HG03103 (cell line): ENCODE results near the gene PHPT1.
"Not testable (repeated sequence)": the region's sequence is repeated elsewhere in the genome, so short reads cannot be mapped to it uniquely, and the experiment has no call there.

Experiments
- ATAC-seq: cut with Tn5 transposase; IDR thresholded peaks from one replicate; pipeline ENCODE4 v1.9.1; 2021; ENCODE audit warnings: low read depth; ENCODE audit not compliant: unreplicated experiment

The PHPT1 gene

DNA sequence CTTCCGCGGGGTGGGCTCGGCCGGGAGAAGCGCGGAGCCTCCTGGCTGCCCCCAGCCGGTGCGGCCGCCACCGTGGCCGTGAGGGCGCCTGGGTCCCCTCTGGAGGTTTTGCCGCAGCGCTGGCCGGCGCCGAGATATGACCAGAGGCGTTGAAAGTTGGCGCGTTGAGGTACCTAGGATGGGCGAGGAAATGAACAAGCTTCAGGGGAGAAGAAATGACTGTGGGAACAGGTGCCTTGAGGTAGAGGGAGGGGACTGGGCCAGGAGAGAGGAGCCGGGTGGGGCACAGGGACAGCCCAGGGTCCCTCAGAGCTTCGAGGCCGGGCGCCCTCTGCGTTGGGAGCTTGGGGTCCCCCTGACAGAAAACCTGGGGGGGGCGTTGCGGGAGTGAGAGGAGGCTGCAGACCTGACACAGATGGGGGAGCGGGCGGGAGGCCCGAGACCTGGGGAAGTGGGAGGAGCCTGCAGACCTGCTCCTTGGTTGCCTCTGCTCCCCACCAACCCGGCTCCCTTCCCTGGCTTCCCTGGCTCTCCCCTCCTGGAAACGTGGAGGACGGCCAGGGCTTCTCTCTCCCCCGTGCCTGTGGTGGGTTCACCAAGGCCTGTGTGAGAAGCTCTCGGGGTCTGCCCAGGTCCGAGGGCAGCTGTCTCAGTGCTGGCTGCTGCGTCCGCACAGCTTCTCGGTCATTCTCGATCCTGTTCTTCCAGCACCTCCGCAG, 27.2 kb upstream of the PHPT1 start:
- no peak for ATAC-seq

DNA sequence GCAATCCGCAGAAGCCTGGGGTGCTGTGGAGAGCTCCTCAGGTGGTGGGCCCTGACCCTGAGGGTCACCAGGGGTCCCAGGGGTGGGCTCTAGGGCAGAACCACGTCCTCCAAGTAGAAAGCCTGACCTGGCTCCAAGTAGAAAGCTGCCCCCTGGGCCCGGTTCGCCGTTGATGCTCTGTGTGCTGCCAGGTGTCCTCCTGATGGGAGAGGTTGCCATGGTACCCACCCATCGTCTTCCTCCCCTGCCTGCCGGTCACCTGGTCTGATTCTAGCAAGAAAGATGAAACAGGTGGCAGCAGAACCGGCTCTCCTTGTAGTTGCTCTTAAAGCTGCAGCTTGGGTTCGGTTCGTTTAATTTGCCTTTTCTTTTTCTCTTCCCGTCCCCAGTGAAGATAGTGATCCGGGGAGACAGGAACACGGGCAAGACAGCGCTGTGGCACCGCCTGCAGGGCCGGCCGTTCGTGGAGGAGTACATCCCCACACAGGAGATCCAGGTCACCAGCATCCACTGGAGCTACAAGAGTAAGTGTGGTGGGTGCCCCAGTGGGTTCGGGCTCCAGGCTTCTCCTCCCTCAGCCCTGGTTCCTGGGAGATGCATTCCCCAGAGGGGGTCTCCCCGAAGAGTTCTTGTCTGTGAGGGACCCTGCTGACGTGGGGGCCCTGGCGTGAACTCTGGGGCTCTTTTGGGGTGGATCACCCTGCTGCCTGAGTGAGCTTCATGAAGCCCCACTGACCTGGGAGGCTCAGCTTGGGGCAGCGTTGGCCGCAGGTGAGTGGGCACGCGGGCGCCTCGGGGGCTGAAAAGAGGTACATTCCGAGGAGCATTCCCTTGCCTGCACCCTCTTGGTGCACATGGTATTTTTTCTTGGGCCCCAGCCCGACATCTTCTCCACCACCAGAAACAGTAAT, 25.8 kb upstream of the PHPT1 start:
- no peak for ATAC-seq

DNA sequence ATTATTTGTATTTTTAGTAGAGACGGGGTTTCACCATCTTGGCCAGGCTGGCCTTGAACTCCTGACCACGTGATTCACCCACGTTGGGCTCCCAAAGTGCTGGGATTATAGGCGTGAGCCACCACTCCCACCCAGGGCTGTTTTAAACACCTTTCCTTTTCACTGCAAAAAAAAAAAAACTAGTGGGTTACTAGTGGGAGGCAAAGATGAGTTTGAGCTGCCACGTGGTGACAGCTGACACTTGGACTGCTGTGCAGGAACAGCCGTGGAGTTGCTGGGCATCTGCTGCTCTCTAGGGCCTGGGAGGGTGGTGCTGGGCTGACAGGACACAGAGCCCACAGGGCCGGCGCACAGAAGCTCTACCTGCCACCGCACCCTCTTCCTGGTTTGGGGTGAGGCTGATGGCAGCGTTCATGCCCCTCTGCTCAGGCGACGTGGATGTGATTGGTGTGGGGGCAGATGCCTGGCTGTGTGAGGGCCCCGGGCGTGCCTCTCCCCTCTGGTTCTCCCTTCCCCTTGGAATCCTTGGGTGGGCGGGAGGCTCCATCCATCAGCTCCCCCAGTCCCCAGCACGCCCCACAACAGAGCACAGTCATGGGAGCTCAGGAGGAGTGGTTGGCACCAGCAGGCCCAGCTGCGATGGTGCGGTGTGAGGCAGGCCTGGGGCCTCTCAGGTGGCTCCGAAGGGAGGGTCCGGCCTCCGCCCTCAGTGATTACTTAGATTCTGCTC, 24.5 kb upstream of the PHPT1 start:
- ATAC-seq, result no peak

DNA sequence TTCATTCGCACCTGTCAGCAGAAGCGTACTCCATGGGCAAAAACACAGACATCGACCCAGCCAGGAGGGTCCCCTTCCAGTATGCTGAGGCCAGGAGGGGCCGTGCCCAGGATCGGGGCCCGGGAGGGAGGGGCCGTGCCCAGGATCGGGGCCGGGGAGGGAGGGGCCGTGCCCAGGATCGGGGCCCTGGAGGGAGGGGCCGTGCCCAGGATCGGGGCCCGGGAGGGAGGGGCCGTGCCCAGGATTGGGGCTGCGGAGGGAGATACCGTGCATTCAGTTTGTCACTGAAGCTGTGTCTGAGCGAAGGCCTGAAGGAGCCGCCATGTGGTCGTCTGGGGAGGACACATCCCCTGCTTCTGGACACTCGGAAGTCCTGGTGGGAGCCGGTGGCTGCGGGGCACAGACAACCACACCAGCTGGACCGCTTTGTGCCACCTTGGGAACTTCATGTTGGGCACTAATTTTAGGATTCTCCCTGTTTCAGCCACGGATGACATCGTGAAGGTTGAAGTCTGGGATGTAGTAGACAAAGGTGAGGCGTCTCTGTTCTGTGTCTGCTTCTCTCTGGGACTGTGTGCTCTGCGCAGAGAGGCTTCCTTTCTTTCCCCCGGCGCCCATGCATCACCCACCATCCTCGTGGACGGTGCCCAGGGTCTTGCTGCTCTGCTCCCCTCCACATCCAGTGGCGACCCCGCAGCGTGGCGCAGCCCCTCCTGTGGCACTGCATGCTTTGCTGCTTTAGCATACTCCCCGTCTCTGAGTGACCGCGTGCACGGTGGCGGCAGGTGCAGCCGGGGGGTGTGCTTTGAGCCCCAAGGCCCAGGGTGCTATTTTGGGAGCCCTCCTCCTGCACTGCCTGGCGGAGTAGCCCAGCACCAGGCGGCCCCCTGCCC, 23.7 kb upstream of the PHPT1 start:
- ATAC-seq, result no peak

DNA sequence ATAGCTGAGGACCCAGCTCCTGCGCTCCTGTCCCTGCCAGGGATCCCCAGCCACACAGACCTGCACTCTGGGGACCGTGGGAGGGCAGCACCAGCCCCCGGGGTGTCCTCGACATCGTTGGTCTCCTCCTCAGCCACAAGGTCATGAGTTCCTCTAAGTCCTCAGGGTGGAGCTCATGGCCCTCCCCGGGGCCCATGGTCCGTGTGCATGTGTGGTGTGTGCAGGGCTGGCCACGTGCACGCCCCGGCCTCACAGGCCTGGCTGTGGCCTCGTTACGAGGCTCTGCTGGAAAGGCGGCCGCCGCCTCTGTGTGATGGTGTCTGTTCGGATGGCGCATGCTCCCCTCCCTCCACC, 23.0 kb upstream of the PHPT1 start:
- ATAC-seq, result no peak

DNA sequence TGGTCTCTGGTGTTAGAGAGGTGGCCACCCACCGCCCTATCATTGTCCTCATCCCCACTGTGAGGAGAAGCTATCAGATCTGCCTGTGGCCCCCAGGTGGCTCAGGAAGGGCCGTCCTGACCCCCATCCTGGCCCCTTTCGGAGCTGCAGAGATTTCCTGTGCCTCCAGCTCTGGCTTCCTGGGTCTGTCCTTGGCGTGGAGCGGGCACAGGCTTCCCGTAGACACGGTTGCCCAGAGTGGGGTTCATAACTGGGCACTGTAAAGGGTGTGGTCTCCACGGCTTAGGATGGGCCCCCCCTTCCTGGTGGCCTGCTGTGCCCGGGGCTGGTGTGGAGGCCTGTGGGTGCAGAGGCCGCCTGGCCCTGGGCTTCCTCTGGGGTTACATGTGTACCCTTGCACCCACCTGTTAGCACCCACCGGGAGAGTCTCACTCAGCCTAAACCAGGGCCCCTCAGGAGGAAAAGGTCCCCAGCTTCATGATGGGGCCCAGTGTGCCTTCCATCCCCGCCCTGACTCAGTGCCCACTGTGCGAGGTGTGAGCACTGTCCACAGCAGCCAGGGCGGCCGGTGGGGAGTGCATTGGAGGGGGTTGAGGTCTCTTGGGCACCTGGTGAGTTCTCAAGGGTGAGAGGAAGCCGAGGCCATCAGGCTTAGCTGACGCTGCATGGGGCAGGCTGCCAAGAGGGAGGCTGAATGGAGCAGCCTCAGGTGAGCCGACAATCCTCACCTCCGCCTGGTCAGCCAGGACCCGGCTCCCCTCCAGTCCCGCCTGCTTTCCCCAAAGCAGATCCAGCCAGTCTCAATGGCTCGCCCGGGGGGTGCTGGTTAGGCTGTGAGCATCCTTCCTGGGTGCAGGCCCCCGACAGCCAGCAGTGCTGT, 22.3 kb upstream of the PHPT1 start:
- ATAC-seq, result no peak

DNA sequence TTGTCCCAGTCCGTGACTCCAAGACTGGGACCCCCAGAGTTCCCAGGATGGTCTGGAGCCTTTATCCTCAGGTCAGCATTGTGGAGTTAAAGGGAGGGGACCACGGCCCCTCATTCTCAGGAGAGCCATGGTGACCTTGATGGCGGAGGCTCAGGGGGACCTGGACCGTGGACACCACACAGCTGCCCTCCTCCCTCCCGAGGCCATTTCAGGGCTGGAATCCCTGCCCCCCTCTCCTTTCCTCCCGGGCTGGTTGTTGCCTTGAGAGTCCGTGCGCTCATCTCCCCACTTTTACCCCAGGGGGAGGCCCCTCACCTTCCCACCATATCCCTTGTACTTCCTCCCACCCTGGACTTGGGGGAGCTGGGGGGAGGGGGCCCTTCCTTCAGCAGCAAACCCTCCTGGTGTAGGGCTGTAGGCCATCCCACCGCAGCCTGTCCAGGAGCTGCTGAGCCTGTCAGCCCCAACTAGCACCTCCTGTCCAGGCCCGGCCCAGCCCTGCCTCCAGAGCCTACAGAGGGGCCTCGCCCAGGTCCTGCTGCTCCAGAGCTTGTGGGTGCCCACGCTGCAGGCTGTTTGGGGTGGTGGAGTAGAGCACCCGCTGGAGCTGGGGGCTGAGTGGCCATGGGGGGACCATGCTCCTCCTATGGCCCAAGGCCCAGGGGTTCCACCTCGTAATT, 21.3 kb upstream of the PHPT1 start:
- ATAC-seq, result no peak

DNA sequence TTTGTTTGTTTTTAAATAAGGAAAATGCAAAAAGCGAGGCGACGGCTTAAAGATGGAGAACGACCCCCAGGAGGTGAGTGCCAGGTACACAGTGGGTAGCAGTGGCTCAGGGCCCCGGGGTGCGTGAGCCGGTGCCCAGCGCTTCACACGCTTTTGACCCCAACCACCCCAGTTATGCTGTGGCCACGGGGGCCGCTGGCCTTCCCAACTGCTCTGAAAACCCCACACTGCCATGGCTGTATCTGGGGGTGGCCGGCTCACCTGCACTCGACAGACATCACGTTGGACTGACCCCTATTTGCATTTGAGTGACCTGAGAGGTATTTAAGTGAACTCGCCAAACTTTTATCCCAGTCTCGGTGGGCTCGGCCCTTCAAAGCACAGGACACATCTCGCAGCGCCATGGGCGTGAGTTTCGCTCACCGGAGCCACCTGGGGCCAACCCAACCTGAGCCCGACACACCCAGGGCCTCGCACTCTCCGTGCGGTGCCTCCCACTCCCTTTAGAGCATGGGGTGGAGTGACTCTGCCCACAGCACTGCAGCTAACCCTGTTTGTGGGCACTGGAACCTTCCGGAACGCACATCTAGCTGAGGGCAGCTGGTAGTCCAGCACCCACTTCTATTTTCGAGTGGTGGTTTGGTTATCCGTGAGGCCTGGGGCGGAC, 20.6 kb upstream of the PHPT1 start:
- no peak for ATAC-seq

DNA sequence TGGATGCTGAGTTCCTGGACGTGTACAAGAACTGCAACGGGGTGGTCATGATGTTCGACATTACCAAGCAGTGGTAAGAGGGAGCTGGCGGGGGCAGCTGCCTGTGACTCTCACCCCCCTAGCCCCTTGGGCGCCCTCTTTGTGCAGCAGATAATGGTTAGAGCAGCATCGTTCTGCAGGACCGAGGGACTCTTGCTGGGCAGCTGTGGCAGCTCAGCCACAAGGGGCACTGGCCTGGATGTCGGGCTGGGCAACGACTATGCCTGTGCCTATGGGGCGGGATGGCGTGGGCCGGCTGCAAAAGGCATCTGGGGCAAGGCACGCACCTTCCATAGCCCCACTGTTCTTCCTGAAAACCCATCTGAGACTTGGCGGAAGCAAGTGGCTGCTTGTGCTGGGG, 19.8 kb upstream of the PHPT1 start:
- ATAC-seq, result no peak

DNA sequence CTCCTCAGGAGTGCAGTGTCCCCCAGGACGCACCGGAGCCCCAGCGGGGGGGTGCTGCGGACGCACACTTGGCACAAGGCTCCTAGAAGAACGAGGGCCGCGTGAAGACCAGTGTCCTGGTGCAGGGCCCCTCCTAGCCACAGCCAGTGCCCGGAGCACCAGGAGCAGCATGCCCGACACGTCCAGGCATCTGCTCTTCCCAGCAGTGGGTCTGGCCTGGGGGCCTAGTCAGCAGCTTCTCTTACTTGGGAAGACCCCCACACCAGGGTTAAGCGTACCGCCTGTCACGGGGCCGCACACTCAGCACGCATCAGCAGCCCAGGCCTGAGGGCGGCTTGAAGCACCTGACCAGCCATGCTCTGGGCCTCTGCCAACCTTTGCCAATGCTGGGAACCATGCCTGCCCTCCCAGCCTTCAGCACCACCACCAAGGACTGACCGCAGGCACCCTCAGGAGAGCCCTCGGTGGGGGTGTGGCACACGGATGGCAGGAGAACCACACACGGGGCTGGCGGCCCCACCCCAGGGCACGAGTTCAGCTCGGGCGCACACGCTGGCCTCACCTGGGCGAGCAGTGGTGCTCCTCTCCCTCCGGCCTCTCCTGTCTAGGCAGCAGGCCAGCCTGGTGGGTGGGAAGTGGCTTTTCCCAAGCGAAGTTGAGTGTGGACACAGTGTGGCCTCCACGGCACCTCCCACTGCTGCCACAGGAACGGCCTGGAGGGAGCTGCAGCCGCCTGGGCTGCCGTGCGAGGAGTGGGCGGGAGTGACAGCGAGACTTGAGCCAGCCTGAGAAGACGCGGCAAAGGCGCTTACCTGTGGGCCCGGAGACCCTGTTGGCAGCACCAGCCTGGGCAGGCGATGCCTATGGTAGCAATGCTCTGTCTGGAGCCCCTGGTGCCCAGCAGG, 19.0 kb upstream of the PHPT1 start:
- ATAC-seq, result no peak

DNA sequence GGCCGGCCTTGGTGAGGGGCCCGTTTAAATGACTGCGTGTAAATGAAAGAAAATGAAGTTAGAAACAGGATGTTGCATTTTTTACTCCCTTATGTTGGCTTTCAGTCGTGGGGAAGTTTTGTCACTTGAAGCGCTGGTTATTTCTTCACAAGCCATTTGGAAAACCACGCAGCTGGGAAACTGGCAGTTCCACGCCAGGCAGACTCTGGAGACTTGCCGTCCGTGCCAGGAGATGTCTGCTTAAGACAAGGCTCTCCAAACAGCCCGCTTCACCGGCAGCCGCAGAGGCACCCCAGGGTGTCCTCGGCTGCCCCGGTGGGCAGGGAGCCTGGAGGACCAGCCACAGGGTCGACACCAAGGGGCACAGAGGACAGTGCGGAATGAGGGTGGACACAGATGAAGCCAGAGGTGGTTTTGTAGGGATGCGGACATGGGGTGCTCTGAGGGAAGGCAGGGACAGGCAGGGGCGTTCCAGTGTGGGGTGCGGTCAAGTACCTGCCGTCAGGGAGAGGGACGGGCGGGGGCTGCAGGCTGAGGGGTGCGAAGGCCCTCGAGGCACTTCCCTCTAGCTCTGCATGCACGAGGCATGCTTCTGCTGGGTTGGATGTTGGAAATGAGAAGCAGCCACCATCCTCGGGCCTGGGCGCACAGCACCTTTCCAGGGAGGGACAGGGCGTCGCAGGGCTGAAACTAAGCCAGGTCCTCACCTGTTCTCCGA, 18.0 kb upstream of the PHPT1 start:
- ATAC-seq, result no peak

DNA sequence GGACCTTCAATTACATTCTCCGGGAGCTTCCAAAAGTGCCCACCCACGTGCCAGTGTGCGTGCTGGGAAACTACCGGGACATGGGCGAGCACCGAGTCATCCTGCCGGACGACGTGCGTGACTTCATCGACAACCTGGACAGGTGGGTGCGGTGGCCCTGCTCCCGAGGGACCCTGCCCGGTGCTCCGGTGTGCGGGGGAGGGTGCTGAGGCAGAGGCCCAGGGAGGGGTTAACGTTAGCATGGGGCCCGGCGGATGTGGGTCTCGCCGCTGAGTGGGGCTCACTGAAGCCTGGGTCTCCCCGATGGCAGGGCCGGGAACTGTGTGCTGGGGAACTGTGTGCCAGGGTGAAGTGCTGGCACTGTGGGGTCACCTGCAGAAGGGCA, 17.5 kb upstream of the PHPT1 start:
- no peak for ATAC-seq

DNA sequence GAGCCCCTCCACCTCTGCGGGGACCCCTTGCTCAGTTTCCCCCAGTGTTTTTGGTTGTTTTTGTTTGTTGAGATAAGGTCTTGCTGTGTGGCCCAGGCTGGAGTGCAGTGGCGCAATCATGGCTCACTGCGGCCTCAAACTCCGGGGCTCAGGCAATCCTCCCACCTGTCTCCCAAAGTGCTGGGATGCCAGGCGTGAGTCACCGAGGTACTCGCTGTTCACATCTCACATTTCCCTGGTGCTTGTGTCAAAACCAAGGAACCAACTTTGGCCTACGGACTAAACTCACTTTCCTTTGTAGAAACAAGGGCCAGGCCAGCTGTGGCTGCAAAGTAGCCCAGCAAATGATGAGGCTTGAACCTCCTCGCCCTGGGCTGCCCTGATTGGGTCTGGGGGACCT, 16.6 kb upstream of the PHPT1 start:
- ATAC-seq, result no peak

DNA sequence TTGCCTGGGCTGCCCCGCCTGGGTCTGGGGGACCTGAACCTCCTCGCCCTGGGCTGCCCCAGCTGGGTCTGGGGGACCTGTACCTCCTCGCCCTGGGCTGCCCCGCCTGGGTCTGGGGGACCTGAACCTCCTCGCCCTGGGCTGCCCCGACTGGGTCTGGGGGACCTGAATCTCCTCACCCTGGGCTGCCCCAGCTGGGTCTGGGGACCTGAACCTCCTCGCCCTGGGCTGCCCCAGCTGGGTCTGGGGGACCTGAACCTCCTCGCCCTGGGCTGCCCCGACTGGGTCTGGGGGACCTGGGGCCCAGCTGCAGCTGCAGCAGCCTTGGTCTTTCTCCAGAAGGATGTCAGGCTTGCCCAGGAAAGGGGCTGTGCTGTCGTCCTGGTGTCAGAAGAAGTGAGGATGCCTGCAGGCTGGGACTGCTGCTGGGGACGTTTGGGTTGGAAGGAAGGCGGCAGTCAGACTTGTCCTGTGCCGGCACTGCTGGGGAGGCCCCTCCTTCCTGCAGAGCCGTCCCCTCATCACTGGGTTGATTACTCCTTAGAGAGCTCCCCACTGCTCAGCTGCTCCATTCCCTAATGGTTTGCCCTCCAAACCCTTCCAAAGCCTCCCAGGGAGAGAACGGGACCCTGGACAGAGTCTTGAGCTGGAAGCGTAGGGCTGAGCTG, 15.7 kb upstream of the PHPT1 start:
- not testable (repeated sequence) for ATAC-seq

DNA sequence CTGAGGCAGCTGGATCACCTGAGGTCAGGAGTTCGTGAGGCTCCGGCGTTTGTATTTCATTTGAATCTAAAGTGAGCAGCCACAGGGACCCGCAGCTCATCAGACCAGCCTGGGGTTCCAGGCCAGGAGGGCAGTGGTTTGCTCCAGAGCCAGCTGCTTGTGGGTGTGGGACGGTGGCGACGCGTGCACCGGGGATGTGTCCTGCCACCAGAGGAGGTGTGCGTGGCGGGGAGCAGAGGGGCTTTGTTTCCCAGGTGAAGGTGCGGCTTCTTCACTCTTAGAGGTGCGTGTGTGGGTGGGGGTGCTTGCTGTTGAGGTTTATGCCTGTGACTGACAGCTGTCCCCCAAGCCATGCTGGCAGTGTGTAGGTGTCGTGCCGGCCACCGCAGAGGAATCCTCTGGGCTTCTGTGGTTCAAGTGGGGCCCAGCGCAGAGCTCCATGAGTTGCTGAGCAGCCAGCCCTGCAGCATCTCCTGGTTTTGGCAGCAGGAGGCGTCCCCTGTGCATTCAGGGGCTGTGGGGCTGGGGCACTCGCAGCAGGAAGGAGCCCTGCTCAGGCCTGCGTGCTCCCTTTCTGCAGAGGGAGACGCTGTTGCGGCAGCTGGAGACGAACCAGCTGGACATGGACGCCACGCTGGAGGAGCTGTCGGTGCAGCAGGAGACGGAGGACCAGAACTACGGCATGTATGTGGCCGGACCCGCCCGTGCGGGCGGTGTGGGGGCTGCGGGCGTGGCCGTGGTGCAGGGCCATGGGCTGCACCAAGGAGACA, 13.9 kb upstream of the PHPT1 start:
- no peak for ATAC-seq
